Epithelial cell of esophagus (primary cell): ENCODE data around the gene TRPC6.

Source experiments
- DNase-seq: peaks from one replicate; pipeline ENCODE4 v3.0.0; 2010; ENCODE audit warnings: low read depth
- H3K4me3 ChIP-seq: 2 replicates; pipeline ENCODE4 v1.5.1; 2011; ENCODE audit warnings: mild to moderate bottlenecking, low read length, control low read depth
- CTCF ChIP-seq: IDR thresholded peaks from 2 replicates; pipeline ENCODE4 v1.5.1; 2011; ENCODE audit warnings: low read depth, mild to moderate bottlenecking, low read length, control low read depth, inconsistent platforms; ENCODE audit not compliant: insufficient read depth; ENCODE audit errors: missing control alignments

TRPC6 gene

GRCh38 chr11:101574886-101575285 is 8.9 kb downstream of the TRPC6 start:
- no peak for TF ChIP-seq CTCF
- DNase-seq, result no peak
- no peak overlapping the region for H3K4me3 ChIP-seq

- DNase-seq, result no peak
- no peak for TF ChIP-seq CTCF
- H3K4me3 ChIP-seq, result no peak overlapping the region
Observed at GRCh38 chr11:101567071-101567470, 16.7 kb downstream of the TRPC6 start.

GRCh38 chr11:101566626-101567025 is 17.2 kb downstream of the TRPC6 start:
- no peak for DNase-seq
- no peak for TF ChIP-seq CTCF
- H3K4me3 ChIP-seq, result no peak overlapping the region

GRCh38 chr11:101563166-101563565 is 20.6 kb downstream of the TRPC6 start:
- DNase-seq, result no peak
- TF ChIP-seq CTCF, result no peak
- no peak overlapping the region for H3K4me3 ChIP-seq

- TF ChIP-seq CTCF, result no peak
- H3K4me3 ChIP-seq, result no peak overlapping the region
- no peak for DNase-seq
Observed at GRCh38 chr11:101555366-101555765, 28.4 kb downstream of the TRPC6 start.

GRCh38 chr11:101553891-101554292 is 29.9 kb downstream of the TRPC6 start:
- no peak overlapping the region for H3K4me3 ChIP-seq
- TF ChIP-seq CTCF, result no peak
- DNase-seq, result no peak

GRCh38 chr11:101552888-101553287 is 30.9 kb downstream of the TRPC6 start:
- TF ChIP-seq CTCF, result no peak
- H3K4me3 ChIP-seq, result no peak overlapping the region
- no peak for DNase-seq
